Measurements from ENCODE around the gene CSF1. TPM values are rescaled to one million over a fixed set of nuclear protein-coding genes. Genes with fewer than 3 reads are reported as not detected.

The CSF1 gene
- total and polyA plus RNA-seq, 2 donors (not counting 1 experiment from before 2014, with no cell fraction given) = 28.6 to 48.9 TPM

DNA sequence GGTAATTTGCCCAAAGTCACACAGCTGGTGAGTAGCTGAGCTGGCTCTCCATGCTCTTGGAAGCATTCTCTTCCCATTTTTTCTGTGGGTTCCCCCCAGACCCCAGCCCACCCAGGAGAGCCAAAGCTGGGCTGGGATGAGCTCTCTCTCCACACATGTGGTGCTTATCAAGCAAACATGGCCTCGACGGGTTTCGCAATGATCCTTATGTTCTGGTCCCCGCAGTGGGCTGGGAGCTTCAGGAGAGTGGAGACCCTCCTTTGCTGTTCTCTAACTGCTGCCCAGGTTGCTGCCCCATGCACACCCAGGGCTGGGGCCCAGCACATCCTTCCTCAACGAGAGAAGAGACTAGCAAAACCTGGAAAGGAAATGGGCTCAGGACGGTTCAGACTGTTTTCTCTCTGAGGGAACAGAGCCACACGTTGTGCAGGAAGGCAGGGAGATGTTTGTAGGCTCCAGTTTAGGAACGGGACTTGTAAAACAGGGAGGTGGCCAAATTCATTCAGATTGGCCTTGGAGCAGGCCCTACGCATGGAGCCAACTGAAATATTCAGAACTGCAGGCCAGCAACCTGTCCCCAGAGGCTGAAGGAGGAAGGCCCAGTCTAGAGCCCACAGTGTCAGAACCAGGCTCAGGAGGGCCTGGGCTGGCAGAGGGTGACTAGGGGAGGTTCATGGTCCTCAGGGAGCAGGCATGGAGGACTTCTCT lies 27.2 kb upstream of the CSF1 start:
- Histone ChIP-seq H3K4me2 (ENCODE audit: extremely low read depth, insufficient read depth, low read length) (no peak overlapping the region), H3K79me2 (ENCODE audit: control insufficient read depth, insufficient read depth, low read length) (no peaks in the 10 kb centered on the region), H3K4me3 (replicated peaks in 1 of 4; ENCODE audit: control extremely low read depth in 1 of 4, insufficient read depth in 1 of 4, low read depth in 3 of 4, low read length in 4 of 4) (no peak overlapping the region), H4K20me1 (ENCODE audit: control insufficient read depth, extremely low read depth, insufficient read depth, low read length) (no peaks in the 10 kb centered on the region), H3K4me1 (ENCODE audit: control insufficient read depth, extremely low read depth, insufficient read depth, low read length) (no peaks in the 10 kb centered on the region), H3K9me3 (ENCODE audit: control insufficient read depth, insufficient read depth, low read depth, low read length) (no peaks in the 10 kb centered on the region), H3K27me3 (ENCODE audit: control insufficient read depth, insufficient read depth, low read length) (no peaks in the 10 kb centered on the region), H3K9ac (ENCODE audit: insufficient read depth, low read length) (no peak overlapping the region), H3K27ac (ENCODE audit: insufficient read depth, low read length) (no peak overlapping the region), H3K36me3 (ENCODE audit: control insufficient read depth, insufficient read depth, low read length) (no peaks in the 10 kb centered on the region), H2AFZ (ENCODE audit: low read length) (no peak overlapping the region)
- TF ChIP-seq EZH2 (IDR thresholded peaks at IDR 0.05; ENCODE audit: low read length, missing control alignments) (no peak), CTCF (conservative IDR thresholded peaks at IDR 0.05 in 1 of 2, IDR thresholded peaks at IDR 0.05 in 1 of 2; ENCODE audit: low read depth in 1 of 2, low read length in 2 of 2) (no peak)
- no peak for DNase-seq (ENCODE audit: low read depth in 2 of 2)

- H4K20me1 ChIP-seq (ENCODE audit: control insufficient read depth, extremely low read depth, insufficient read depth, low read length) = no peaks in the 10 kb centered on the region
- no peak for DNase-seq (ENCODE audit: low read depth in 2 of 2)
- TF ChIP-seq CTCF (conservative IDR thresholded peaks at IDR 0.05 in 1 of 2, IDR thresholded peaks at IDR 0.05 in 1 of 2; ENCODE audit: low read depth in 1 of 2, low read length in 2 of 2) = no peak
- no peak for TF ChIP-seq EZH2 (IDR thresholded peaks at IDR 0.05; ENCODE audit: low read length, missing control alignments)
- no peak overlapping the region for H3K27ac ChIP-seq (ENCODE audit: insufficient read depth, low read length)
- no peaks in the 10 kb centered on the region for H3K36me3 ChIP-seq (ENCODE audit: control insufficient read depth, insufficient read depth, low read length)
- H3K27me3 ChIP-seq (ENCODE audit: control insufficient read depth, insufficient read depth, low read length) = no peaks in the 10 kb centered on the region
- H3K4me3 ChIP-seq (replicated peaks in 1 of 4; ENCODE audit: control extremely low read depth in 1 of 4, insufficient read depth in 1 of 4, low read depth in 3 of 4, low read length in 4 of 4) = no peak overlapping the region
- no peaks in the 10 kb centered on the region for H3K79me2 ChIP-seq (ENCODE audit: control insufficient read depth, insufficient read depth, low read length)
- no peaks in the 10 kb centered on the region for H3K9me3 ChIP-seq (ENCODE audit: control insufficient read depth, insufficient read depth, low read depth, low read length)
- no peak overlapping the region for H3K9ac ChIP-seq (ENCODE audit: insufficient read depth, low read length)
- H2AFZ ChIP-seq (ENCODE audit: low read length) = no peak overlapping the region
- no peaks in the 10 kb centered on the region for H3K4me1 ChIP-seq (ENCODE audit: control insufficient read depth, extremely low read depth, insufficient read depth, low read length)
- H3K4me2 ChIP-seq (ENCODE audit: extremely low read depth, insufficient read depth, low read length) = no peak overlapping the region
Observed at GRCh38 chr1:109884242-109884891, 26.3 kb upstream of the CSF1 start.

GRCh38 chr1:109885589-109885988 lies 25.1 kb upstream of the CSF1 start:
- Histone ChIP-seq H3K9me3 (ENCODE audit: control insufficient read depth, insufficient read depth, low read depth, low read length) (no peaks in the 10 kb centered on the region), H3K79me2 (ENCODE audit: control insufficient read depth, insufficient read depth, low read length) (no peaks in the 10 kb centered on the region), H3K4me3 (replicated peaks in 1 of 4; ENCODE audit: control extremely low read depth in 1 of 4, insufficient read depth in 1 of 4, low read depth in 3 of 4, low read length in 4 of 4) (no peak overlapping the region), H3K9ac (ENCODE audit: insufficient read depth, low read length) (no peak overlapping the region), H2AFZ (ENCODE audit: low read length) (no peak overlapping the region), H3K27me3 (ENCODE audit: control insufficient read depth, insufficient read depth, low read length) (no peaks in the 10 kb centered on the region), H3K4me2 (ENCODE audit: extremely low read depth, insufficient read depth, low read length) (no peak overlapping the region), H3K27ac (ENCODE audit: insufficient read depth, low read length) (no peak overlapping the region), H3K4me1 (ENCODE audit: control insufficient read depth, extremely low read depth, insufficient read depth, low read length) (no peaks in the 10 kb centered on the region), H4K20me1 (ENCODE audit: control insufficient read depth, extremely low read depth, insufficient read depth, low read length) (no peaks in the 10 kb centered on the region), H3K36me3 (ENCODE audit: control insufficient read depth, insufficient read depth, low read length) (no peaks in the 10 kb centered on the region)
- no peak for TF ChIP-seq CTCF (conservative IDR thresholded peaks at IDR 0.05 in 1 of 2, IDR thresholded peaks at IDR 0.05 in 1 of 2; ENCODE audit: low read depth in 1 of 2, low read length in 2 of 2)
- no peak for TF ChIP-seq EZH2 (IDR thresholded peaks at IDR 0.05; ENCODE audit: low read length, missing control alignments)
- no peak for DNase-seq (ENCODE audit: low read depth in 2 of 2)
